Measurements from ENCODE around the gene DNPEP. TPM values are rescaled to one million over a fixed set of nuclear protein-coding genes. Genes with fewer than 3 reads are reported as not detected.

DNPEP gene
- total and polyA plus RNA-seq, 2 of the 4 experiments (the other 2 are of a cell fraction), result 74.2 to 89.4 TPM

DNA sequence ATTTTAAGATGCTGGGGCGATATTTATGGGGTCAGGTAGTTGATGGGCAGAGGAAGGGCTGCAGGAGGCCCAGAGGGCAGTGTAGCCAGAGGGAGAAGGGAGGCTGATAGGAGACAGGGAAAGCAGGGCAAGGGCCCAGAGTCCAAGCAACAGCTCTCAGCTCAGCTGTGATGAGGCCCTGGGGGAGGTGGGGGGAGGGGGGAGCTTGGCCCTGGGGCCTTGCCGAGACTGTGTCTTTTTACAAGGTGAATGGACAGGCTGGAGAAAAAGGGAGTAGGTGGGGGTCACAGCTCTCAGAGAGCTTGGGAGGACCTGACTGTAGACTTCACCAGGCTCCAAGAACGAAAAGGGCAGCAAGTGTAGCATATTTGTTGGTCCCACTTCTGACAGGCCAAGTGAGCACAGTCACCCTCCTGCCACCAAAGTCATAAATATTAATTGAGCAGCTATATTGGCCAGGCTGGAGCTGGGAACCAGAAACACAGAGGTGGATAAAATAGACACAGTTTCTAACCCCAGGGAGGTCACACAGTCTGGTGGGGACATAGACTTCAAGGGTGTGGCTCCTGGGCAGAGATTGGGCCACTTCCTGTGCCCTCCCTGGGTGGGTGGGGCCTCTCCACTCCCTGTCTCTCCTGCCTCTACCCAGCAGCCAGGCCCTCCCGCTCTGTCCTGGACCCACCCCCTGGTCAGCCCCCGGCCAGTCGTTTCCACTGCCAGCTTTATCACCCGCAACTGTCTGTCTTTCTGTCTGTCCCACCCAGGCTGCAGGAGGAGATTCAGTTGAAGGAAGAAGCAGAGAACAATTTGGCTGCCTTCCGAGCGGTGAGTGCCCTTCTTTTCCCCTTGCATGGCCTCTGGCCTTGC, 31.9 kb upstream of the DNPEP start:
- H3K4me3 ChIP-seq (ENCODE audit: insufficient read depth, low read depth, low read length), result no peak overlapping the region
- H3K36me3 ChIP-seq (ENCODE audit: control insufficient read depth, insufficient read depth, low read length), result no peaks in the 10 kb centered on the region
- H2AK5ac ChIP-seq (ENCODE audit: low read depth, low read length), result no peak overlapping the region
- peaks cover 4% of the 10 kb centered on the region; the same call in 1 of the 2 replicates for H3K27me3 ChIP-seq (ENCODE audit: control insufficient read depth, insufficient read depth, low read length)
- POLR2A ChIA-PET (ENCODE audit: unreplicated experiment), result no interaction called here
- 78% methylated on average over 4 of the region's 9 CpGs; no CpG with 5 or more reads in 1 of the 2 experiments for WGBS, 2 experiments (ENCODE audit: extremely low coverage in 2 of 2, insufficient read length in 1 of 2)
- H3K27ac ChIP-seq (ENCODE audit: insufficient read depth, low read length), result no peak overlapping the region
- no peak overlapping the region for H3K14ac ChIP-seq (replicated peaks; ENCODE audit: low read depth, low read length)
- CTCF ChIA-PET, result no interaction called here
- no TSS peak for BruUV-seq (replicated peaks)
- H3K18ac ChIP-seq (ENCODE audit: low read depth, low read length), result no peak overlapping the region
- H2AK9ac ChIP-seq (replicated peaks; ENCODE audit: low read depth, low read length, poor library complexity), result no peak overlapping the region
- H3K23ac ChIP-seq (ENCODE audit: low read depth, low read length), result no peak overlapping the region
- H4K8ac ChIP-seq (ENCODE audit: low read depth in 2 of 2, low read length in 2 of 2), result no peak overlapping the region
- no peak for ATAC-seq (ENCODE audit: low read depth)
- no peak for DNase-seq
- H4K91ac ChIP-seq (ENCODE audit: insufficient read depth, low read depth, low read length), result no peak overlapping the region
- TF ChIP-seq RCOR1 (IDR thresholded peaks at IDR 0.05; ENCODE audit: insufficient replicate concordance, low read length) (no peak), MAZ (IDR thresholded peaks at IDR 0.05; ENCODE audit: borderline replicate concordance, low read depth, low read length) (no peak), RFX5 (IDR thresholded peaks at IDR 0.05; ENCODE audit: low read depth, low read length) (no peak), NFE2L2 (IDR thresholded peaks at IDR 0.05; ENCODE audit: low read depth, low read length) (no peak), MAFK (IDR thresholded peaks at IDR 0.05; ENCODE audit: low read depth, low read length) (no peak), CEBPB (IDR thresholded peaks at IDR 0.05; ENCODE audit: low read depth, low read length) (no peak), SMC3 (IDR thresholded peaks at IDR 0.05; ENCODE audit: low read depth, low read length) (no peak), POLR2A (IDR thresholded peaks at IDR 0.05; ENCODE audit: low read depth, low read length) (no peak), FOS (IDR thresholded peaks at IDR 0.05; ENCODE audit: low read depth, low read length) (no peak), RAD21 (IDR thresholded peaks at IDR 0.05; ENCODE audit: low read length) (no peak), CHD1 (IDR thresholded peaks at IDR 0.05; ENCODE audit: low read depth, low read length) (no peak)
- TF ChIP-seq, protein P1, sequence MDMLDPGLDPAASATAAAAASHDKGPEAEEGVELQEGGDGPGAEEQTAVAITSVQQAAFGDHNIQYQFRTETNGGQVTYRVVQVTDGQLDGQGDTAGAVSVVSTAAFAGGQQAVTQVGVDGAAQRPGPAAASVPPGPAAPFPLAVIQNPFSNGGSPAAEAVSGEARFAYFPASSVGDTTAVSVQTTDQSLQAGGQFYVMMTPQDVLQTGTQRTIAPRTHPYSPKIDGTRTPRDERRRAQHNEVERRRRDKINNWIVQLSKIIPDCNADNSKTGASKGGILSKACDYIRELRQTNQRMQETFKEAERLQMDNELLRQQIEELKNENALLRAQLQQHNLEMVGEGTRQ (IDR thresholded peaks at IDR 0.05; ENCODE audit: low read depth, low read length), result no peak
- H2BK5ac ChIP-seq (ENCODE audit: low read depth, low read length, poor library complexity, severe bottlenecking), result no peak overlapping the region
- H2BK120ac ChIP-seq (ENCODE audit: low read depth, low read length), result no peak overlapping the region
- H3K4ac ChIP-seq (ENCODE audit: low read depth, low read length), result no peak overlapping the region
- H3K9ac ChIP-seq (ENCODE audit: low read depth, low read length), result no peak overlapping the region
- in situ Hi-C loops (cut with MboI; ENCODE audit: low sequenced_read_pairs), result no loop called here
- no peak overlapping the region for H3K56ac ChIP-seq (ENCODE audit: extremely low read depth, insufficient read depth, low read length)
- H3K4me2 ChIP-seq (ENCODE audit: low read depth, low read length), result no peak overlapping the region
- no peak overlapping the region for H2BK20ac ChIP-seq (ENCODE audit: low read depth, low read length)
- no peak overlapping the region for H4K5ac ChIP-seq (ENCODE audit: low read depth, low read length)
- dilution Hi-C loops (cut with HindIII; ENCODE audit: low sequenced_read_pairs, unreplicated experiment), result no loop called here
- no peaks in the 10 kb centered on the region for H3K9me3 ChIP-seq (ENCODE audit: control insufficient read depth, insufficient read depth, low read length)
- H4K20me1 ChIP-seq (ENCODE audit: insufficient read depth, low read length), result peaks cover 3% of the 10 kb centered on the region; the same call in 1 of the 2 replicates
- H3K9me1 ChIP-seq (ENCODE audit: insufficient read depth, low read length), result peaks cover 9% of the 10 kb centered on the region
- peaks cover 9% of the 10 kb centered on the region for H3K4me1 ChIP-seq (ENCODE audit: control insufficient read depth, insufficient read depth, low read length)
- H3K79me1 ChIP-seq (ENCODE audit: low read depth in 1 of 2, low read length in 2 of 2), result no peaks in the 10 kb centered on the region
- intact Hi-C loops (cut with micrococcal nuclease), result no loop called here
- no peak overlapping the region for H2BK15ac ChIP-seq (ENCODE audit: low read depth, low read length)
- no peak overlapping the region for H2AFZ ChIP-seq (replicated peaks; ENCODE audit: low read length, poor library complexity)

All from IMR-90 (cell line).